ENCODE results near the gene MGAT5B. TPM values are rescaled to one million over a fixed set of nuclear protein-coding genes. Genes with fewer than 3 reads are reported as not detected.

Gene MGAT5B
- total and polyA plus RNA-seq, 4 donors, result 0.02 to 0.25 TPM; not detected in 2

DNA sequence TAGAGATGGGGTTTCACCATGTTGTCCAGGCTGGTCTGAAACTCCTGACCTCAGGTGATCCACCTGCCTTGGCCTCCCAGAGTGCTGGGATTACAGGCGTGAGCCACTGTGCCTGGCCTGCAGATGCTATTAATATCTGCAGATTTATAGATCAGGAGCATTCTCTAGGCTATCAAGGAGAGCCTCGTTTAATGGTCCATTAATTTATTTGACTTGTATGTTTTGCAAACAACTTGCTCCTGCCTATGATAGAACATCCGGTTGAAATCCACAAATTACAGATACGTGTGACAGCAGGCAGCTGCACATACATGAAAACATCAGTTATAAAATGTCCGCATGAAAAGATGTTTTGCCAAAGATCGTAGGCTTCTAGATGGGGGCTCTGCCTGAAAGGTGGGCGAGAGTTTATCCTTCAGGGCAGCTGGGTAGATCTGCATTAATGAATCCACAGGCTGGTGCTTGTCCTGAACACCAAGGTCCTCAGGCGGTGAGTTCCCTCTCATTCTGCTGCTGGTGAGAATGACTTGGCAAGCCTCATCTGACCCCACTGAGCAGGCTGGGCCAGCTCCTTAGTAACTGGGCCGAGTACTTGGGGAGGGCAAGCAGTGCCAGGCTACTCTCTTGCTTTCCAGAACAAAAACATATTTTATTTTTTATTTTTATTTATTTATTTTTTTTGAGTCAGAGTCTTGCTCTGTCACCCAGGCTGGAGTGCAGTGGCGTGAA is 37.1 kb upstream of the MGAT5B start:
- Histone ChIP-seq H3K27me3 (ENCODE audit: control insufficient read depth in 4 of 4, insufficient read depth in 4 of 4, low read length in 3 of 4) (peaks cover 0 to 9% (median 0%) of the 10 kb centered on the region in 4 donors), H3K4me1 (ENCODE audit: control insufficient read depth in 4 of 4, insufficient read depth in 4 of 4, low read length in 3 of 4) (no peaks in the 10 kb centered on the region), H3K27ac (ENCODE audit: low read depth in 1 of 2, low read length in 2 of 2) (no peak overlapping the region), H3K9ac (ENCODE audit: low read depth in 1 of 2, low read length in 2 of 2) (no peak overlapping the region), H3K36me3 (ENCODE audit: control insufficient read depth in 4 of 4, insufficient read depth in 3 of 4, low read depth in 1 of 4, low read length in 3 of 4) (no peaks in the 10 kb centered on the region), H3K9me3 (ENCODE audit: control insufficient read depth in 4 of 4, low read length in 3 of 4) (no peaks in the 10 kb centered on the region), H3K4me3 (ENCODE audit: low read depth in 1 of 3, low read length in 3 of 3) (no peak overlapping the region)
- no peak for TF ChIP-seq RAD21 (IDR thresholded peaks at IDR 0.05)
- TF ChIP-seq NR2F2 (IDR thresholded peaks at IDR 0.05), result no peak
- TF ChIP-seq YY1 (IDR thresholded peaks at IDR 0.05), result no peak
- no peak for TF ChIP-seq RXRA (IDR thresholded peaks at IDR 0.05)
- WGBS, result 81% methylated on average over 10 of the region's 10 CpGs
- DNase-seq (ENCODE audit: low spot score), result no peak

DNA sequence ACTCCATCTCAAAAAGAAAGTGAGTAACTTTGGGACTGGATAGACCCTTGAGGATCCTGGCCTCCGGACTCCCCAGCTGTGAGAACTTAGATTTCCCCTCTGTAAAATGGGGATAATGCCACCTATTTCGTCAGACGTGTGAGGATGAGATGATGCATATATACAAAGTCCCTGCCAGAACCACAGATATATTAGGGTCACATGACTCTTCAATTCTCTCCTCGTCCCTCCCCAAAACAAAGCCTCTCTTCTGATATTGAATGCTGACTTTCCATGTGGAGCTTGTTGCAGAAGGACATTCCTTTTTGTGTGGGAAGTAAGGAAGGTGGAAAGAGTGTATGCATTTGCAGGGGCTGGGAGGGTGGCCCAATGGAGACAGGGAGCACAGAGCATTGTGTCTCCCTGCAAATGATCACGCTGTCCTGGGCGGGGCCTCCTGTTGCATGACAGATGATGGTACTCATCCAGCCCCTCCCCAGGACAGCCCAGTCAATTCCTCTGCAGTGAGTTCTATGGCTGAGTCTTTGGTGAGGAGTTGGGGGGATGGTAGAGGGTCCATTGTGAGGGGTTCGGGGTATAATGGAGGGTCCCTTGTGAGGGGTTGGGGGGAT is 35.1 kb upstream of the MGAT5B start:
- no peak overlapping the region for H3K27ac ChIP-seq (ENCODE audit: low read depth in 1 of 2, low read length in 2 of 2)
- no peak overlapping the region for H3K4me3 ChIP-seq (ENCODE audit: low read depth in 1 of 3, low read length in 3 of 3)
- H3K27me3 ChIP-seq (ENCODE audit: control insufficient read depth in 4 of 4, insufficient read depth in 4 of 4, low read length in 3 of 4), result peaks cover 0 to 9% (median 0%) of the 10 kb centered on the region in 4 donors
- H3K4me1 ChIP-seq (ENCODE audit: control insufficient read depth in 4 of 4, insufficient read depth in 4 of 4, low read length in 3 of 4), result no peaks in the 10 kb centered on the region
- 85% methylated on average over 7 of the region's 7 CpGs for WGBS
- no peak for DNase-seq (ENCODE audit: low spot score)
- TF ChIP-seq RAD21 (IDR thresholded peaks at IDR 0.05) (no peak), HNF4A (conservative IDR thresholded peaks at IDR 0.05) (no peak), TAF1 (conservative IDR thresholded peaks at IDR 0.05) (no peak), SP1 (IDR thresholded peaks at IDR 0.05) (no peak), YY1 (IDR thresholded peaks at IDR 0.05) (no peak), RXRA (IDR thresholded peaks at IDR 0.05) (no peak), HNF4G (IDR thresholded peaks at IDR 0.05) (no peak), NR2F2 (IDR thresholded peaks at IDR 0.05) (no peak), JUND (IDR thresholded peaks at IDR 0.05) (no peak), FOXA2 (IDR thresholded peaks at IDR 0.05) (no peak), EGR1 (IDR thresholded peaks at IDR 0.05; ENCODE audit: low read depth in 2 of 2) (no peak), GABPA (IDR thresholded peaks at IDR 0.05 in 1 of 2, conservative IDR thresholded peaks at IDR 0.05 in 1 of 2) (no peak), FOXA1 (IDR thresholded peaks at IDR 0.05) (no peak)
- TF ChIP-seq, protein P1, sequence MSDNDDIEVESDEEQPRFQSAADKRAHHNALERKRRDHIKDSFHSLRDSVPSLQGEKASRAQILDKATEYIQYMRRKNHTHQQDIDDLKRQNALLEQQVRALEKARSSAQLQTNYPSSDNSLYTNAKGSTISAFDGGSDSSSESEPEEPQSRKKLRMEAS (IDR thresholded peaks at IDR 0.05), result no peak
- TF ChIP-seq, protein P2, sequence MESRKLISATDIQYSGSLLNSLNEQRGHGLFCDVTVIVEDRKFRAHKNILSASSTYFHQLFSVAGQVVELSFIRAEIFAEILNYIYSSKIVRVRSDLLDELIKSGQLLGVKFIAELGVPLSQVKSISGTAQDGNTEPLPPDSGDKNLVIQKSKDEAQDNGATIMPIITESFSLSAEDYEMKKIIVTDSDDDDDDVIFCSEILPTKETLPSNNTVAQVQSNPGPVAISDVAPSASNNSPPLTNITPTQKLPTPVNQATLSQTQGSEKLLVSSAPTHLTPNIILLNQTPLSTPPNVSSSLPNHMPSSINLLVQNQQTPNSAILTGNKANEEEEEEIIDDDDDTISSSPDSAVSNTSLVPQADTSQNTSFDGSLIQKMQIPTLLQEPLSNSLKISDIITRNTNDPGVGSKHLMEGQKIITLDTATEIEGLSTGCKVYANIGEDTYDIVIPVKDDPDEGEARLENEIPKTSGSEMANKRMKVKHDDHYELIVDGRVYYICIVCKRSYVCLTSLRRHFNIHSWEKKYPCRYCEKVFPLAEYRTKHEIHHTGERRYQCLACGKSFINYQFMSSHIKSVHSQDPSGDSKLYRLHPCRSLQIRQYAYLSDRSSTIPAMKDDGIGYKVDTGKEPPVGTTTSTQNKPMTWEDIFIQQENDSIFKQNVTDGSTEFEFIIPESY (IDR thresholded peaks at IDR 0.05), result no peak
- TF ChIP-seq, protein P3, sequence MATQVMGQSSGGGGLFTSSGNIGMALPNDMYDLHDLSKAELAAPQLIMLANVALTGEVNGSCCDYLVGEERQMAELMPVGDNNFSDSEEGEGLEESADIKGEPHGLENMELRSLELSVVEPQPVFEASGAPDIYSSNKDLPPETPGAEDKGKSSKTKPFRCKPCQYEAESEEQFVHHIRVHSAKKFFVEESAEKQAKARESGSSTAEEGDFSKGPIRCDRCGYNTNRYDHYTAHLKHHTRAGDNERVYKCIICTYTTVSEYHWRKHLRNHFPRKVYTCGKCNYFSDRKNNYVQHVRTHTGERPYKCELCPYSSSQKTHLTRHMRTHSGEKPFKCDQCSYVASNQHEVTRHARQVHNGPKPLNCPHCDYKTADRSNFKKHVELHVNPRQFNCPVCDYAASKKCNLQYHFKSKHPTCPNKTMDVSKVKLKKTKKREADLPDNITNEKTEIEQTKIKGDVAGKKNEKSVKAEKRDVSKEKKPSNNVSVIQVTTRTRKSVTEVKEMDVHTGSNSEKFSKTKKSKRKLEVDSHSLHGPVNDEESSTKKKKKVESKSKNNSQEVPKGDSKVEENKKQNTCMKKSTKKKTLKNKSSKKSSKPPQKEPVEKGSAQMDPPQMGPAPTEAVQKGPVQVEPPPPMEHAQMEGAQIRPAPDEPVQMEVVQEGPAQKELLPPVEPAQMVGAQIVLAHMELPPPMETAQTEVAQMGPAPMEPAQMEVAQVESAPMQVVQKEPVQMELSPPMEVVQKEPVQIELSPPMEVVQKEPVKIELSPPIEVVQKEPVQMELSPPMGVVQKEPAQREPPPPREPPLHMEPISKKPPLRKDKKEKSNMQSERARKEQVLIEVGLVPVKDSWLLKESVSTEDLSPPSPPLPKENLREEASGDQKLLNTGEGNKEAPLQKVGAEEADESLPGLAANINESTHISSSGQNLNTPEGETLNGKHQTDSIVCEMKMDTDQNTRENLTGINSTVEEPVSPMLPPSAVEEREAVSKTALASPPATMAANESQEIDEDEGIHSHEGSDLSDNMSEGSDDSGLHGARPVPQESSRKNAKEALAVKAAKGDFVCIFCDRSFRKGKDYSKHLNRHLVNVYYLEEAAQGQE (IDR thresholded peaks at IDR 0.05), result no peak
- TF ChIP-seq, protein P4, sequence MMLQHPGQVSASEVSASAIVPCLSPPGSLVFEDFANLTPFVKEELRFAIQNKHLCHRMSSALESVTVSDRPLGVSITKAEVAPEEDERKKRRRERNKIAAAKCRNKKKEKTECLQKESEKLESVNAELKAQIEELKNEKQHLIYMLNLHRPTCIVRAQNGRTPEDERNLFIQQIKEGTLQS (IDR thresholded peaks at IDR 0.05), result no peak
- TF ChIP-seq, protein P5, sequence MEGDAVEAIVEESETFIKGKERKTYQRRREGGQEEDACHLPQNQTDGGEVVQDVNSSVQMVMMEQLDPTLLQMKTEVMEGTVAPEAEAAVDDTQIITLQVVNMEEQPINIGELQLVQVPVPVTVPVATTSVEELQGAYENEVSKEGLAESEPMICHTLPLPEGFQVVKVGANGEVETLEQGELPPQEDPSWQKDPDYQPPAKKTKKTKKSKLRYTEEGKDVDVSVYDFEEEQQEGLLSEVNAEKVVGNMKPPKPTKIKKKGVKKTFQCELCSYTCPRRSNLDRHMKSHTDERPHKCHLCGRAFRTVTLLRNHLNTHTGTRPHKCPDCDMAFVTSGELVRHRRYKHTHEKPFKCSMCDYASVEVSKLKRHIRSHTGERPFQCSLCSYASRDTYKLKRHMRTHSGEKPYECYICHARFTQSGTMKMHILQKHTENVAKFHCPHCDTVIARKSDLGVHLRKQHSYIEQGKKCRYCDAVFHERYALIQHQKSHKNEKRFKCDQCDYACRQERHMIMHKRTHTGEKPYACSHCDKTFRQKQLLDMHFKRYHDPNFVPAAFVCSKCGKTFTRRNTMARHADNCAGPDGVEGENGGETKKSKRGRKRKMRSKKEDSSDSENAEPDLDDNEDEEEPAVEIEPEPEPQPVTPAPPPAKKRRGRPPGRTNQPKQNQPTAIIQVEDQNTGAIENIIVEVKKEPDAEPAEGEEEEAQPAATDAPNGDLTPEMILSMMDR (IDR thresholded peaks at IDR 0.05; ENCODE audit: low read depth, low read length, missing input control), result no peak
- H3K9me3 ChIP-seq (ENCODE audit: control insufficient read depth in 4 of 4, low read length in 3 of 4), result no peaks in the 10 kb centered on the region
- H3K36me3 ChIP-seq (ENCODE audit: control insufficient read depth in 4 of 4, insufficient read depth in 3 of 4, low read depth in 1 of 4, low read length in 3 of 4), result no peaks in the 10 kb centered on the region
- no peak overlapping the region for H3K9ac ChIP-seq (ENCODE audit: low read depth in 1 of 2, low read length in 2 of 2)
